ENCODE data around the gene NGFR.

The NGFR gene

GRCh38 chr17:49518346-49519078 lies 23.4 kb downstream of the NGFR start:
- no peak for DNase-seq

DNA sequence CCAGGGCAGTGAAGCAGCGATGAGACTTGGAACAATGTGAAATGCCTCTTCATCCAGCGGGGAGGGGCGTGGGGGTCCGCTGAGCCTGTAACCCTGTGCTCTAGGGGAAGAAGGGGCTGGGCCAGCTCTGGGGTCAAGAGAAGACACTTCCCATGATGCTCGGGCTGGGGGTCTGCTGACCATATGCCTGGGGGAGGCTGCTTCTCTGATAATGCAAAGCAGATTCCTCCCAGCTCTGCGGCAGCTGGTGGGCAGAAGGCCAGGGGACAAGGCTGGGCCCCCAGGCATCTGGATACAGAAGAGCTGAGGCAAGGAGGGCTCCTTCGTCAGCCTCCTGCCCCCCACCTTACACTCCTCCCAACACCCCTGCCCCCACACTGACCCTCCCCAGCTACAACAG lies 24.7 kb downstream of the NGFR start:
- DNase-seq: peak; percentile 80

DNA sequence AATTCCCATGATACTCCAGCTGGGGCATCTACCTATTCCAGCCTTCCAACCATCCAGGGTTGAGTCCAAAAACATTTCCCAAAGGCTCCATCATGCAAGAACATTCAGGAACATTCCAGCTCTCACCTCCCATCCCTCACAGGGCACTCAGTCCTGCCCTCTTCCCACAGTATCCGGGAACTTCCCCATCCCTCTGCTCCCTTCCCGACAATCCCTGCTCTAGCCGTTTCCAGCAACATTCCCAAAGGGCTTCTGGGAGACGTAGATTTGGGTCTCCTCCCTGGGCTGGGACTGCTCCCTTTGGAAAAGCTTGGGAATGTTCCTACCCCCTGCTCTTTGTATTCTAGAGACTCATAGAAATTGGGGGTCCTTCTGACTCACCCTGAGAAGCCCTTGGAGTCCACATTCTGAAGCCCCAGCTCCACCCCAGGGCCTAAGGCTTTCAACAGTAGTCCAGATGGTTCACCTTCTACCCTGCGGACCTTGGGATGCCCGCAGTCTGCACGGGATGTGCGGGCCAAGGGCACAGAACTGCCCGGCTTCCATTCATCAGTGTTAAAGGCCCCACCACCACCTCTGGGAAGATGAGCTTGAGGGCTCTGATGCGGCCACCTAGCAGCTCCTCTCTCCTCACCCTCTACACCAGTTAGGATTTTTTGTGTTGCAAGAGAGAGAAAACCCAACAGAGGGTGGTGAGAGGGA lies 25.4 kb downstream of the NGFR start:
- DNase-seq: no peak

GRCh38 chr17:49521088-49521450 lies 26.0 kb downstream of the NGFR start:
- no peak for DNase-seq

DNA sequence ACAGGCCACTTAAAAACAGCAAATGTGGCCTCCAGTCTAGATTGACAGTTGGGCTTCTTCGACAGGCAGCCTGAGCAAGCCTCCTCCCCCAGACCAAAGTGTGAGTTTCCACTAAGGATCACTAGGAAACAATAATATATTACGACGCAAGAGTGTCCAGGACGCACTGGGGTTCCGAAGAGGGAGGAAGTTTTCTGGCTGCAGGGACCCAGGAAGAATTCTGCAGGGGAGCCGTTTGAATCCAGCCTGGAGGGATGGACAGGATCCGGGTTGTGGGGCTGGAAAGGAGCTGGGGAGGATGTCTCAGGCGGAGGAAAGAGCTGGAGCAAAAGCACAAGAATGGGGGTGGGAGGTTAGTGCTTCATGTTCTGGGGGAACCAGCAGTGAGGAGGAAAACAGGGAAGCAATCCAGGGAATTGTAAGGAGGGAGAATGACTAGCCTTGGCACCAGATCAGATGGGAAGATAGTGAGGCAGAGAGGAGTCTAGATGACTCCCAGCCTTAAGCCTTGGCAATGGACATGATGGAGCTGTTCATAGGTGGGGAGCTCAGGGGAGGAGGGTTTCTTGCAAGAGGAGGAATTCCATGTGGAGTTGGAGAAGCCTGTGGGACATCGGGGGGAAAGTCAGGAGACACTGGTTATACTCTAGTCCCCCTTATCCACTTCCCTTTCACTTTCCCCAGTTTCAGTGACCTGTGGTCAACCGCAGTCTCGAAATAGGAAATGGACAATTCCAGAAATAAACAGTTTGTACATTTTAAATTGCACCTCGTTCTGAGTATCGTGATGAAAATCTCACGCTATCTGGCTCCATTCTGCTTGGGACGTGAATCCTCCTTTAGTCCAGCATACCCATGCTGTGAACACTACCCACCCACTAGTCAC lies 26.6 kb downstream of the NGFR start:
- peak; percentile 54 for DNase-seq

DNA sequence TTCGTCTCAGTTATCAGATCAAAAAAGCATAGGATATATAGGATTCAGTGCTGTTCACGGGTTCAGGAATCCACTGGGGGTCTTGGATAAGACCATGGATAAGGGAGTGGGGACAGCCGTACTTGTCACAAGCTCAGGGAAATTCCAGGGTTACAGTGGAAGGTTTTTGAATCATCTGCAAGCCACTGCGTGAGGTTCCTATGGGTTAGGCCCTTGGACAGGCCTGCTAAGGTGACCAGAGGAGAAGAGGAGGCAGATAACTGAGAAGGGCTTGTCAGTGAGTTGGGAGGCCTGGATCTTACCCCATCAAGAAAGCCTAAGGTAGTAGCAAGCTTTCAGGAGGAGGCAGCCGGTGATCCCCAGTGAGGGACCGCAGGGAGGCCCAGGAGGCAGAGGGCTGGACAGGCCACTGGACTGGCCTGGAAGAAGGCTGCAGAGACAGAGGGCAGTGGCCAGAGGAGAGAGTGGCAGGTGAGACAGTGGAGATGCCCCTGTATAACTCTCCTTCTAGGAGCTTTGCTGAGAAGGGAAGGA lies 27.3 kb downstream of the NGFR start:
- DNase-seq: no peak

- no peak for DNase-seq
Measured at GRCh38 chr17:49523196-49523595, 28.1 kb downstream of the NGFR start.

DNA sequence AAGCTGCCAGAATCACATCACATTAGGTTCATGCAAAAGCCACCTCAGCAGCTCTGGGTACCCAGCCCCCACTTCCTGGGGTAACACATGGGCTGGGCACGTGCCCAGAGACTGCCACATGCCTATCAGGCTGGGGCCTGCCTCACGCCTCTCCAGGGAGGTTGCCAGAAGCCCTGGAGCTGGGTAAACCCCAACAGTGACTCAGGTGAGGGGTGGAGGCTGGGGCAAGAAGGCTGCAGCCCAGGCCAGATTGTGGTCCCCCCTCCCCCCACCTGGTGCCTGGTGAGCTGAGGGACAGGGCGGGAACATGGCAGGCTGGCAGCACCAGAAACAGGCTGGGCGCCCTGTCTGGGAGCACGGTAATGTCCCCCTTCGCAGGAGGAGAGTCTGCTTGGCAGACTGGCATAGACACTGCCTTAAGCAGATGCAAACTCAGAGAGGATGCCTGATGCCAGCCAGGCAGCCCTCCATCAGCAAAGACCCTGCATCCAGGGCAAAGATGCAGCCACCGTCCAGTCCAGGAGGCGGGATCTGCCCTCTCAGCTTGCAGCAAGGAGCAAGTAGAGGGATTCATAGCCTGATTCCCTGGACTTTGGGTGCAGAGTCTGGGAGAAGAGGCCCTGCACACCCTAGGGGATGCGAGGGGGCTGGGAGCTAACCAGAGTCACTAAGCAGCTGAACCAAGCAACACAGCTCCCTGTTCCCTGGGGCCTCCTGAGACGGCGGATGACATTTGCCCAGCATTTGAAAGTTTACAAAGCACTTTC lies 28.8 kb downstream of the NGFR start:
- DNase-seq: no peak

DNA sequence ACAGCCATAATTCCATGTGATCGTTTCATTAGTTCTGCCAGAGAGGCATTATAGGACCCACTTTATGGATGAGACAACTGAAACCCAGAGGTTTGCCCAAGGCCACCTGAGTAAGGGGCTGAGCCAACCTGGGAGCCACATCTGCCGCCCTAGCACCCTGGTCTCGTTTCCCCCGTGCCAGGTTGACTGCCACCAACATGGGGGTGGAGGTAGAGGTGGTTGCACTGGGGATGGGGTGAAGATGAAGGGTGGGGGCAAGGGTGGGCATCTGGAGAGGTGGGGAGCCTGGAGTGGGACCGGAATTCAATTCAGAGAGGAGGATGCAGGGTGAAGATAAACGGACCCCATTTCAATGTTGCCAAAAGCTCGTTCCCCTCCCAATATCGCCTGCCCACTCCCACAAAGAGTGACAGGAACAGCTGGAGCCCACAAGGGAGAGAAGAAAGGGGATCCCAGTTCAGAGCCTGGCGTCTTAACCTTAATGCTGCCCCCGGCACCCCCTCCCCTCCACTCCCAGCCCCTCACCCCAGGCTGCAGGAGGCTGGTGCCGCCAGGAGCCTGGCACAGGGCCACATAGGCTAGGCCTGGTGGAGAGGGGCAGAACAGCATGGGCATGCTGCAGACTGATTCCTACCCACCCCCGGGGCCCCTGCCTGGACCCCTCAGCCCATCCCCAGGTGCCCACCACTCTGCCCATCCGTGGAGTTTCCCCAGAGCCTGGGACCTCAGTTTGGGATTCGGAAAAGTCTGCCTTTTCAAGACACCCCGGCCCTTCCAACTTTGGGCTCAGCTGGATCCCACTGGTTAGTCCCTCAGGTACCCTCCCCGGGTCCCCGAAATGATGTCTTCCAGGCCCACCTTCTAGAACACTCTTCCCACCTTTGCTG lies 29.6 kb downstream of the NGFR start:
- no peak for DNase-seq

GRCh38 chr17:49525831-49526741 lies 31.0 kb downstream of the NGFR start:
- DNase-seq: no peak

GRCh38 chr17:49527927-49528651 lies 33.0 kb downstream of the NGFR start:
- no peak for DNase-seq

- DNase-seq: no peak
Measured at GRCh38 chr17:49528966-49529365, 33.9 kb downstream of the NGFR start.

DNA sequence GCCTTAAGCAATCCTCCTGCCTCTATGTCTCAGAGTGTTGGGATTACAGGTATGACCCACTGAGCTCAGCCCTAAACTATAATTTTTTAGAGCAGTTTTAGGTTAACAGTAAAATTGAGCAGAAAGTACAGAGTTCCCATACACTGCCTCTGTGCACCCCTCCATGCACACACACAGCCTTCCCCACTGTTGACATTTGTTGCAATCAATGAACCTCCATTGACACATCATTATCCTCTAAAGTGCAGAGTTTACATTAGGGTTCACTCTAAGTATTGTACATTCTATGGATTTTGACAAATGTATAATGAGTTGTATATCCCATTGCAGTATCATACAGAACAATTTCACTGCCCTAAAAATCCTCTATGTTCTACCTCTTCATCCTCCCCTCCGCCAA lies 35.0 kb downstream of the NGFR start:
- no peak for DNase-seq

DNA sequence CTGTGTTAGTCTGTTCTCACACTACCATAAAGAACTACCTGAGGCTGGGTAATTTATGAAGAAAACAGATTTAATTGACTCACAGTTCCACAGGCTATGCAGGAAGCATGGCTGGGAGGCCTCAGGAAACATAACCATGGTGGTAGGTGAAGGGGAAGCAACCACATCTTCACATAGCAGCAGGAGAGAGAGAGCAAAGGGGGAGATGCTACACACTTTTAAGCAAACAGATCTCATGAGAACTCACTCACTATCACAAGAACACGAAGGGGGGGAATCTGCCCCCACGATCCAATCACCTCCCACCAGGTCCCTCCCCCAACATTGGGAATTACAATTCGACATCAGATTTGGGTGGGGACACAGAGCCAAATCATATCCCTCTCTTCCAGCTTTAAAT lies 48.8 kb downstream of the NGFR start:
- DNase-seq: no peak

GRCh38 chr17:49545007-49545660 lies 50.0 kb downstream of the NGFR start:
- no peak for DNase-seq

DNA sequence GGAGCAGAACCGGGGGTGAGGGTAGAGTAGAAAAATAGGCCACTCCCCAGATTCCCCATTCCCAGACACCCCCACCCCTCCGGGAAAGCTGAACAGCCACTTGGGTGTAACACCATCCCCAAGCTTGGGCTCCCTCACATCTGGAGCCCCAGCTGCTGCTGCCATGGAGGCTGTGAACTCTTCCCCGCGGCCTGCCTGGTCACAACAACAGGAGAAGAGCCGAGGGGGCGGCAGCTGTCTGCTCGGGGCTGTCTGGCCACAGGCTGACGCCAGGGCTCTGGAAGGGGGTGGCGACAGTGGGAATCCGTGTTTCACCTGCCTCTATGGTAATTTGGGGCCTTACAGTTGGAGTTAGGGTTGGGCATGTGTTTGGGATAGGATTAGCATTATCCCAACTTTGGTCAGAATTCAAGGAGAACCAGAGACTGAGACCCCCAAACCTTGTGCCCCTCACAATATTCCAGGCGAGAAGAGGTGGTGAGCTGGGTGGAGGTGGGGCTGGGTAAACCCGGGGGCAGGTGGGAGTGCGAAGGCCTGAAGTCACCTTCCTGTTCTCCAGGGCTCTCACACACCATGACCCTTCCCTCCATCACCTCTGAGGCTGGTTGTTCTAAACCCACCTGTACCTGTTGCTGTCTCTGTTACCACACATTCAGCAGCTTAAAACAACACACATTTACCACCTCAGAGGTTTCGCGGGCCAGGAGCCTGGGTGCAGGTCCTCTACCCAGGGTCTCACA lies 50.9 kb downstream of the NGFR start:
- no peak for DNase-seq

DNA sequence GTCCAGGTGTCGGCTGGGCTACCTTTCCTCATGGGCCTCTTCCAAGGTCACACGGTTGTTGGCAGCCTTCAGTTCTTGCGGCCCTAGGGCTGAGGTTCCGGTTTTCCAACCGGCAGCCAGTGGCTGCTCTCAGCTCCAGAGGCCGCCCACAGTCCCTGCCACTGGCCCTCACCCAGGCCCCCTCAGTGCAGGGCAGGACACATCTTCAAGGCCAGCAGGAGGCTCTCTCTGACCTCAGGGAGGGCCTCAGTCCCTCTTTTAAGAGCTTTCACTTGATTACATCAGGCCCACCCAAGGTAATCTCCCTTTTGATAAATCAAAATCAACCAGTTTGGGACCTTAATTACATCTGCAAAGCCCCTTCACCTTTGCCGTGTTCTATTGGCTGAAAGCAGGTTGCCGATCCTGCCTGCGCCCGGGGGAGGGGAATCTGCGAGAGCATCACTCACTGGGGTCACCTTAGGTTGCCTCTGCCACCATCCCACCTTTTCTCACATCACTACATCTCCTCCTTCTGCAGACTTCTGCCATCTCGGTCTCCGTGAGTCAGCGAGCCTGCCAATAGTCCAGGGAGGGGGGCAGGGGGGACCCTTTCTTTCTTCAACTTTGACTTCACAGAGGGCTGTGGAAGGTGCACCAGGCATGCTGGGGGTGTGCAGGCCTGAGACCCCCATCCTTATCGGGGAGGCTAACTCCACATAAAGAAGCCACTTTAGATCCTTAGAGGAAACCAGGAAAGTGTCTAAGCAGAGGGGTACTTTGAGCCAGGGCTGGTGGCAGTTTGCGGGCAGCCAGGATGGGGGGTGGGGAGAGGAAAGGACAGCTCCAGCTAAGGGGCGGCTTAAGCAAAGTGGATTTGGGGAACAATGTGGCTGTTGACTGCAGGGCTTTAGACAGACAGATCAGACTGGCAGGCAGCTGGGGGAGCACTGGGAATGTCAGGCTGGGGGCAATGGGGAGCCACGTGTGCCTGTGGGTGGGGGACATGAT lies 51.7 kb downstream of the NGFR start:
- no peak for DNase-seq

All from left hindlimb (tissue), 1 donor.